NB4 (cell line): ENCODE measurements around the gene ADAM11.

Source experiments
- DNase-seq: peaks from one replicate; pipeline ENCODE4 v3.0.0; 2010; ENCODE audit warnings: low read depth
- H3K4me3 ChIP-seq: one replicate; pipeline ENCODE4 v1.5.1; 2011; ENCODE audit warnings: mild to moderate bottlenecking, low read depth, low read length, moderate library complexity
- CTCF ChIP-seq: IDR thresholded peaks from one replicate; pipeline ENCODE4 v1.5.1; 2012; ENCODE audit warnings: low read depth, low read length
- MAX ChIP-seq: IDR thresholded peaks from 2 replicates; pipeline ENCODE4 v1.6.1; 2011; ENCODE audit warnings: low read depth, low read length
- MYC ChIP-seq: IDR thresholded peaks from 2 replicates; pipeline ENCODE4 v1.6.1; 2011; ENCODE audit warnings: low read depth, low read length
- POLR2A ChIP-seq: IDR thresholded peaks from 2 replicates; pipeline ENCODE4 v1.6.1; 2011; ENCODE audit warnings: mild to moderate bottlenecking; ENCODE audit not compliant: insufficient read length; ENCODE audit errors: extremely low read depth

The ADAM11 gene

GRCh38 chr17:44781551-44782325 is 22.9 kb downstream of the ADAM11 start:
- TF ChIP-seq POLR2A (no peak), MYC (no peak), CTCF (no peak), MAX (no peak)
- no peak overlapping the region for H3K4me3 ChIP-seq
- no peak for DNase-seq

GRCh38 chr17:44782326-44782850 is 23.6 kb downstream of the ADAM11 start:
- TF ChIP-seq MYC (no peak), MAX (no peak), CTCF (no peak)
- no peak for DNase-seq
- H3K4me3 ChIP-seq, result no peak overlapping the region

GRCh38 chr17:44785921-44786320 is 27.1 kb downstream of the ADAM11 start:
- no peak for TF ChIP-seq CTCF
- no peak overlapping the region for H3K4me3 ChIP-seq
- DNase-seq, result no peak

- TF ChIP-seq CTCF (no peak), MYC (no peak), POLR2A (no peak), MAX (no peak)
- DNase-seq, result no peak
- H3K4me3 ChIP-seq, result no peak overlapping the region
Observed at GRCh38 chr17:44786551-44787081, 27.8 kb downstream of the ADAM11 start.

GRCh38 chr17:44787271-44787940 is 28.6 kb downstream of the ADAM11 start:
- DNase-seq, result no peak
- TF ChIP-seq CTCF, result no peak
- no peak for TF ChIP-seq POLR2A
- TF ChIP-seq MAX, result no peak
- no peak for TF ChIP-seq MYC
- H3K4me3 ChIP-seq, result no peak overlapping the region
